ENCODE data around the gene AQP12A. TPM values are rescaled to one million over a fixed set of nuclear protein-coding genes. Genes with fewer than 3 reads are reported as not detected.

Gene AQP12A
- total RNA-seq, 1 donor from 2014 or later, result not detected

DNA sequence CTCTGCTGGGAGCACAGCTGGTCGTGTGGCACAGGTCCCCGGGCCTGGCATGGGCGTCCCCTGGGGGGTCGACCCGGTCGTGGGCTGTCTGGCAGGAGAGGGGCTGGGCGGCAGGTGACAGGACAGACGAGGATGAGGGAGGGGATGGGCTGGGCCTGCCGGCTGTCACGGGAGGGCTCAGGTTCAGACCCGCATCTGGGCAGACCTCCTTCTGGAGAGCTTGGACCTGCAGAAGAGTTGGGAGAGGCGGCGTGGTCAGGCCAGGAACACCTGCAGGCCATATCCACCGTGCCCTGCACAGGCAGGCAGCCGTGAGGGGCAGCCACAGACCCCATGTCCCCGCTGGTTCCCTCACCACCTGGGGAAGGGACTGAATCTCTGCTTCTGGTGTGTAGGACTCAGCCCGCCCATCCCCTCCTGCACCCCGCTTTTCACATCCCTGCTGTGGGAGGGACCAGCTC, 25.5 kb downstream of the AQP12A start:
- intact Hi-C loops (cut with DNase I), result no loop called here
- DNase-seq (ENCODE audit: low spot score), result no peak

DNA sequence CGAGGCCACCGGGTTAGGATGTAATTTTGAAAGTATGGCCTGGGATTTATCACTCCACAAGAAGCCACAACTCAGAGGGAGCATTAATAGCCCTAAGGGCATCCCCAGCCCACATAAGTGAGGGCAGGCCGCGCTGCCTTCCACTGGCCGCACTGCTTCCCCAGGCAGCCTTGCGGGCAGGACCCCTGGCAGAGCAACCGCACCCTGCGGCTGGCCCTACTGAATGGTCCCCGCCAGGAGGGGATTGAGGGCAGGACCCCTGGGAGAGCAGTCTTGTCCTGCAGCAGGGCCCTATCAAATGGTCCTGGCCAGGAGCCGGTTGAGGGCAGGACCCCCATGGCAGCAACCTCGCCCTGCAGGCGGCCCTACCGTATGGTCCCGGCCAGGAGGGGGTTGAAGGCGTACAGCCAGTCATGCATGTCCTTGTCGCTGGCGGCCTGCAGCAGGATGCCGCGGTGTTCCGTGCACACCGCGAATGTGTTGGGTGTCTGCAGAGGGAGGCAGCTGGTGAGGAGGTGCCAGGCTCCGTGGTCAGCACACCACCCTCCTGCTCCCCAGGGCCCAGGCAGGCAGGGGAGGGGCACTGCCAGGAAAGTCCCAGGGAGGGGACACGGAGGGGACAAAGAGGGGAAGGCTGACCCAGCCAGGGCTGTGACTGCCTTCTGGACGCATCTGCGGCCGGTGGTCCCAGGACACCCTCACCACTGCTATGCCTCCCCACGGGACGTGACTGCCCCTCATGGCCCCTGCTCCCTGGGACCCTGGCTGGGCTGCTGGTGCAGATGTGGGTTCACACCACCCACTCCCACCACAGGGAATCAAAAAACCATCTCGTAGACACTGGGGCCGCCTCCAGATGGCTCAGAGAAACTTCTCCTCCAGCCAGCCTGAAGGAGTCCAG, 26.3 kb downstream of the AQP12A start:
- DNase-seq (ENCODE audit: low spot score), result no peak
- intact Hi-C loops (cut with DNase I), result no loop called here

GRCh38 chr2:240718896-240719490, 27.3 kb downstream of the AQP12A start:
- DNase-seq (ENCODE audit: low spot score), result no peak

DNA sequence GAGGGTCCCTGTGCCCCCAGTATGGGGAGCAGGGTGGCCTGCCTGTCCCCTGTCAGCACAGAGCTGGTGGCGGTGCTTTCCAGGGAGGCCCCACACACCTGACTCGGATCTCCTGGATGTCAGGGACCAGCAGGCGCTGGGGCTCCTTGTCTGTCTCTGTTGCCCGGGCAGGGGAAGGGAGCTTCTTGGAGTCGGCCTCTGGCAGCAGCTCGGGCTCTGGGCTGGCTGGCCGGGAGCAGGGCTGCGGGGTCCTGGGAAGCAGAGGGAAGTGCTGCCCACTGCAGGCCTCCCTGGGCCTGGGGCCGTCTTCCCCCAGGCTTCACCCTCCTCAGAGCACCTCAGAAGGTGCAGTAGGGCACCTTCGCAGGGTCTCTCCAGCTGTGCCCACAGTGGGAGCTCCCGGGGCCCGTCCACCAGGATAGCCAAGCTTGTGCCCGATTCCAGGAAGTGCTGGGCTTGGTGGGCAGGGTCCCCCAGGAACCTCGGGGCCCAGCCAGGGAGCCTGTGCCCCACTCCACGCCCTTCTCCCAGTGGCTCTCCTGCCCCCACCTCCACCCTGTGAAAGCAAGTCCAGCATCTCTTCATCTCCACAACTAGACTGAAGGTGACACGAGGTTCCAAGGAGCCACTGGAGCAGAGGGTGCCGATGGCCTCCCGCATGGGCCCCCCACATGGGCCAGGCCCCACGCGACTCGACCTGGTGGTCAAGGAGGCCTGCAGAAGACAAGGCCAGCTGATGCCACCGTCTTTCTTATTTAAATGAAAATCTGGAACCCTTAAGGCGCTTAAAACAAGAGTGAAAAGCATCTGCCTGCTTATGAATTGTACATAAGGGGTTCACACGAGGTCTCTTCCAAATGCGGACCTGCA, 28.2 kb downstream of the AQP12A start:
- intact Hi-C loops (cut with DNase I), result no loop called here
- no peak for DNase-seq (ENCODE audit: low spot score)

More at GRCh38 chr2:240718896-240719490, 27.3 kb downstream of the AQP12A start:
- intact Hi-C loops (cut with DNase I), result no loop called here

DNA sequence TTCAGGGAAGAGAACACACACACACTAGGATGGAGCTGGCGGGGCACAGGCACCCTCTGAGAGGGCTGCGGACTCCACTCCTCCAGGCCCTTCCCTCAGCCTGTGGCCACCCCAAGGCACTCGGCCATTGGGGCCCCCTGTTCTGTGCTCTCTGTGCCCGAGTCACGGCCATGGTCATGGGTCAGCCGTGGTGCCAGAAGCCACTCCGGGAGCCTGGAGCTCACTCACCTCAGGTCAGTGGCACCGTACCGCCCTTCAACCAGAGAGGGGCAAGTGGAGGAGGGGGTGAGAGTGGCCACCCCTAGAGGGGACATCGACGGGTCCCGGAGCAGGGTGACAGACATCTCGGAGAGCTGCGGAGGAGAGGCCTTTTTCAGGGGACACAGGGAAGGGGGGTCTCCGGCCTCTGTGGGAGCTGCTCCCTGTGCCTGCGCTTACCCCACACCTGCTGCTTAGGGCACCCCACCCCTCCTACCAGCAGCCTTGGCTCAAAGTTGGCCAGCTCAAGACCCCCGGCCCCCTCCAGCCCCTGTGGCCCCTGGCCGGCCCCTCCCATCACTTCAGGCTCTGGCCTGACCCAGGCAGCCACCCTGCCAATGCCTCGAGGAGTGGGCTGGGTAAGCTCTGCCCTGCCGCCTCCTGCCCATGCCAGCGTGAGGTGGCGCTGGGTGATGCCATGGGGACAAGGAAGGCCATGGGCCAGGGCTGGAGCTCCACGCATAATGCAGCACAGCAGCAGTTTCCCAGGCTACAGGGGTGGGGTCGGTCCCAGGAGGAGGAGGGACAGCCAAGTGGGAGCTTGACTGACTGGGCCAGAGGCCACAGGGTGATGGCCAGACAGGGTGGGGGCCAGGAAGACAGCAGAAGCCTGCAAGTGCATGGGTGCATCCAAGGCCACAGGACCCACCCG, 29.3 kb downstream of the AQP12A start:
- DNase-seq (ENCODE audit: low spot score), result no peak
- intact Hi-C loops (cut with DNase I), result no loop called here

GRCh38 chr2:240721596-240722180, 30.0 kb downstream of the AQP12A start:
- DNase-seq (ENCODE audit: low spot score), result no peak
- intact Hi-C loops (cut with DNase I), result no loop called here

- no peak for DNase-seq (ENCODE audit: low spot score)
- intact Hi-C loops (cut with DNase I), result no loop called here
These were observed 30.7 kb downstream of the AQP12A start for GRCh38 chr2:240722376-240722775.

GRCh38 chr2:240722796-240723735, 31.4 kb downstream of the AQP12A start:
- intact Hi-C loops (cut with DNase I), result no loop called here

DNA sequence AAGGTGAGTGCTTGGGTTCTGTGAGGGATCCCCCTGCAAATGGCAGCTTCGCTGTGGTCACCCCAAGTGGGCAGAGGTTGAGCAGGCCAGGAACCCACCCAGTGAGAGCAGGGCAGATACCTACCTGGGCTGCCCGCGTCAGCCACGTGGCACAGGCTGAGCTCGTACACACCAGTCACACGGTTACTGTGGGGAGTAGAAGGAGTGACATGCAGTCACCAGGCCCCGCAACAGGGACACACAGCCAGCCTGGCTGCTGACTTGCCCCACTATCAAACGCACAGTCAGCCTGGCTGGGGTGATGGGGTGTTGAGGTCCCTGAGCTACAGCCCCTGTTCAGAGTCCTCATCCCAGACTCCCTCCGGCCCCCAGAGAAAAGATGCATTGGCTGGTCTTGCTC, 32.2 kb downstream of the AQP12A start:
- DNase-seq (ENCODE audit: low spot score), result no peak
- intact Hi-C loops (cut with DNase I), result no loop called here

More at GRCh38 chr2:240722796-240723735, 31.4 kb downstream of the AQP12A start:
- no peak for DNase-seq (ENCODE audit: low spot score)

- intact Hi-C loops (cut with DNase I), result no loop called here
- no peak for DNase-seq (ENCODE audit: low spot score)
These were observed 32.8 kb downstream of the AQP12A start for GRCh38 chr2:240724431-240724830.

GRCh38 chr2:240725266-240725665, 33.6 kb downstream of the AQP12A start:
- intact Hi-C loops (cut with DNase I), result no loop called here
- DNase-seq (ENCODE audit: low spot score), result no peak

DNA sequence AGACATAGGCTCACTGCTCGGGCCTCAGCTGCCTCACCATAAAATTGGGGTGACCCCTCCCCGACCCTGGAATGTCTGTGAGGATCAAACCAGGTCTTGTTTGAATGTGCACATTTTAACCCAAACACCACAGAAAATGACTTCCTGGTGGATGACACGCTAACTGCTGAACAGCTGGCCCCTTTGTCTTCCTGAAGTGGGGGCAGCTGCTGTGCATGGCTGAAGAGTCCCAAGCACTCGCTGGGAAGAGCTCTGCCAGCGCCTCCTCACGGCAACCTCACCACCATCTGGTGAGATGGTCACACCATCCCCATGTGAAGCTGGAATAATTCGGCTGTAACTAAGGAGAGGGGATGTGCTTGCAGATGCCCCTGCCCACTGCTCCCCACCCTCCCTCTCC, 34.0 kb downstream of the AQP12A start:
- no peak for DNase-seq (ENCODE audit: low spot score)
- intact Hi-C loops (cut with DNase I), result no loop called here

DNA sequence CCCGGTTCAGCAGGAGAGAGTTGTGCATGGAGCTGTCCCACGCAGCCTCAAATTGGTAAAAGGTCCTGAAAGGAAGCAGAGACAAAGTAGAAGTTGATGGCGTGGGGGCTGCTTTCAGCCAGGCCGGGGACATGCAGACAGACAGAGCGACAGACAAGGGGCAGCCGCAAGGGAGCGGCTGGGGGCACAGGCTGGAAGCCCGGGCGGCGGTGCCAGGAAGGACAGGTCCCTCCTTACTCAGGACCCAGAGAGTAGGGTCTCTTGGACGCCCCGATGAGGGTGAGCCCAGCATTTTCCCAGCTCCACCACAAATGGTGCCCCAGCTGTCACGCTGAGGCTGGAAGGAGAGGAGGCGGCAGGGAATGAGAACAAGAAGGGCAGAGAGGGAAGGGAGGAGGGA, 35.2 kb downstream of the AQP12A start:
- no peak for DNase-seq (ENCODE audit: low spot score)
- intact Hi-C loops (cut with DNase I), result no loop called here

DNA sequence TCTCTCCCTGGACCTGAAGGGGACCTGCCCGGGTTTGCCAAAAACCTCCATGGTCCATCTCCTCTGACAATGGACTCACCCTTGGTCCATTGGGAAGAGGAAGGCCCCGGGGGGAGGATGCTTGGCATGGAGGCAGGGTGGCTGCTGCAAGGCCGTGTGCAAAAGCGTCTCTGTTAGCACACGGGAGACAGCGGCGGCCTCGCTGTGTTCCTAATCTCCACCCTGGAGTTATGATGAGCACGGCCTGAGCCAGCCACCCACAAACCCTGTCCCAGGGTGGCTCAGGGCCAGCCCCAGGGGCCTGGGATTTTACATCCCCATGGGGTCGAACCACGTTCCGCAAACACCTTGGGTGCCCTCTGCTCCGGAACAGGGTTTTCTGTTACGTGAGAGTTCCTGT, 35.8 kb downstream of the AQP12A start:
- DNase-seq (ENCODE audit: low spot score), result no peak
- intact Hi-C loops (cut with DNase I), result no loop called here

DNA sequence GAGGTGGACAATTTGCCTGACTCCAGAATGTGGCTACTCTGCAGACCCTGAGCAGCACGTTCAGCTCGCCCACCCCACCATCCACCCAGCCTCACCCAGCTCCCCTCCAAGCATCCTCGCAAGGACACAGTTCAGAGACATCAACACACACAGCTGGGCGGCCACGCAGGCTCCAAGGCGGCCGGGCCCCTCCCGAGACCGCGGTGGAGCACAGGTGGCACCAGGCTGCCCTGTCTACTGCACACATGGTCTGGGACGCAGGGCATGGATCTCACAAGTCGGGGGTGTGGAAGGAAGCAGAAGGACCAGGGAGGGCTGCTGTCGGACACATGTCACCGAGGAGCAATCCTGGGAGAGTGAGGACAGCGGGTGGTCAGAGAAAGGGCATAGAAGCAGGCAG, 36.2 kb downstream of the AQP12A start:
- intact Hi-C loops (cut with DNase I), result no loop called here

DNA sequence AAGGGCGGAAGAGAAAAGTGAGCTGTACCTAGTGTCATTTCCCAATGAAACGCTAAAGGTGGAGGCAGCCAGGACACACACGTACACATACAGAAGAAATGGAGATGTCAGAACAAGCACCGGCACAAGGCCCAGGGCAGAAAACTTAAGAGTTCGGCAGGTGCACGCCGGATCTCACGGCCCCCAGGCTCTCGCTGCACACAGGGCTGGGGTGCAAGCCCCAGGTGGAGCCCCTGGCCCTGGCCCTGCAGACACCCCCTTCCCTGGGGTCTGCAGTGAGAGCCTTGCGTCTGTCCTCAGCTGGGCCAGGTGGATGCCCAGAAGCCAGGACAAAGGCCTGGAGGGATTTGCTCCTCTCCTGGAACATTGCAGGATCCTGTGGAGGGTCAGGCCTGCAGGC, 36.7 kb downstream of the AQP12A start:
- no peak for DNase-seq (ENCODE audit: low spot score)
- intact Hi-C loops (cut with DNase I), result no loop called here

More for the DNA sequence above, 36.2 kb downstream of the AQP12A start:
- no peak for DNase-seq (ENCODE audit: low spot score)

GRCh38 chr2:240728827-240729226, 37.2 kb downstream of the AQP12A start:
- intact Hi-C loops (cut with DNase I), result no loop called here
- DNase-seq (ENCODE audit: low spot score), result no peak

Data from cardiac septum (tissue), 1 donor.